GM12874 (cell line): Measurements from ENCODE around the gene SALL1.

Source experiments
- CTCF ChIP-seq: IDR thresholded peaks from 2 replicates; pipeline ENCODE4 v1.5.1; 2011; ENCODE audit warnings: low read depth, mild to moderate bottlenecking, control low read depth, low read length, moderate library complexity; ENCODE audit not compliant: insufficient read depth

SALL1 gene

GRCh38 chr16:51164574-51164973, 13.5 kb upstream of the SALL1 start:
- TF ChIP-seq CTCF, result no peak

- TF ChIP-seq CTCF, result no peak
Observed at GRCh38 chr16:51163894-51164566, 13.0 kb upstream of the SALL1 start.

GRCh38 chr16:51163366-51163765, 12.3 kb upstream of the SALL1 start:
- TF ChIP-seq CTCF, result no peak

GRCh38 chr16:51161440-51162195, 10.5 kb upstream of the SALL1 start:
- no peak for TF ChIP-seq CTCF

GRCh38 chr16:51159865-51160264, 8.8 kb upstream of the SALL1 start:
- TF ChIP-seq CTCF, result no peak

- TF ChIP-seq CTCF, result no peak
Observed at GRCh38 chr16:51159296-51159695, 8.2 kb upstream of the SALL1 start.

GRCh38 chr16:51157698-51158097, 6.6 kb upstream of the SALL1 start:
- no peak for TF ChIP-seq CTCF
